DND-41 (cell line): ENCODE results near the gene SPEM1.

Source experiments
- ATAC-seq: fragments of 200-7000 bp; cut with Tn5 transposase; 3 replicates; pipeline ENCODE4 v1.9.1; 2021; ENCODE audit warnings: low read depth; ENCODE audit not compliant: insufficient read depth
- DNase-seq: peaks from one replicate; pipeline ENCODE4 v3.0.0-alpha.2; 2020
- H2AFZ ChIP-seq: 2 replicates; pipeline ENCODE4 v1.6.0; 2012; ENCODE audit warnings: low read depth, low read length
- H3K27ac ChIP-seq: 2 replicates; pipeline ENCODE4 v1.5.1; 2012; ENCODE audit warnings: low read length, inconsistent platforms
- H3K27me3 ChIP-seq: fragments of 200-600 bp; sonication (generic); 2 replicates; pipeline ENCODE4 v1.6.0; 2012; ENCODE audit warnings: low read length, mild to moderate bottlenecking, inconsistent platforms; ENCODE audit not compliant: insufficient read depth, poor library complexity
- H3K36me3 ChIP-seq: 2 replicates; pipeline ENCODE4 v1.5.1; 2012; ENCODE audit warnings: low read length, inconsistent platforms; ENCODE audit not compliant: insufficient read depth
- H3K4me1 ChIP-seq: 2 replicates; pipeline ENCODE4 v1.5.1; 2012; ENCODE audit warnings: mild to moderate bottlenecking, low read length; ENCODE audit not compliant: insufficient read depth
- H3K4me2 ChIP-seq: 2 replicates; pipeline ENCODE4 v1.6.0; 2012; ENCODE audit warnings: mild to moderate bottlenecking, moderate library complexity, low read length, inconsistent platforms; ENCODE audit not compliant: insufficient read depth
- H3K4me3 ChIP-seq, 2 experiments: fragments of 200-600 bp in 1 of 2; shearing (Covaris generic) in 1 of 2; 2 replicates each; pipeline ENCODE4 v1.5.1; 2012 to 2016; ENCODE audit warnings: inconsistent platforms in 2 of 2, low read length in 2 of 2, mild to moderate bottlenecking in 2 of 2, low read depth in 1 of 2, moderate library complexity in 1 of 2
- H3K79me2 ChIP-seq: 2 replicates; pipeline ENCODE4 v1.6.0; 2012; ENCODE audit warnings: low read length, inconsistent platforms; ENCODE audit not compliant: insufficient read depth
- H3K9ac ChIP-seq: 2 replicates; pipeline ENCODE4 v1.6.0; 2012; ENCODE audit warnings: low read depth, mild to moderate bottlenecking, inconsistent platforms, low read length, moderate library complexity
- H3K9me3 ChIP-seq: 2 replicates; pipeline ENCODE4 v1.5.1; 2012; ENCODE audit warnings: low read length, moderate library complexity, mild to moderate bottlenecking, inconsistent platforms; ENCODE audit not compliant: insufficient read depth, severe bottlenecking
- H4K20me1 ChIP-seq: 2 replicates; pipeline ENCODE4 v1.6.0; 2012; ENCODE audit warnings: low read length; ENCODE audit not compliant: insufficient read depth
- EZH2 ChIP-seq: IDR thresholded peaks from 3 replicates; pipeline ENCODE4 v1.6.1; 2012; ENCODE audit warnings: borderline replicate concordance, low read depth, mild to moderate bottlenecking, moderate library complexity, low read length, inconsistent platforms; ENCODE audit not compliant: severe bottlenecking
- TF ChIP-seq, protein P1 (sequence below): IDR thresholded peaks from 2 replicates; pipeline ENCODE4 v1.5.1; 2012; ENCODE audit warnings: borderline replicate concordance, low read length, moderate library complexity, mild to moderate bottlenecking; ENCODE audit not compliant: poor library complexity, severe bottlenecking; ENCODE audit errors: extremely low read depth

SPEM1 gene

DNA sequence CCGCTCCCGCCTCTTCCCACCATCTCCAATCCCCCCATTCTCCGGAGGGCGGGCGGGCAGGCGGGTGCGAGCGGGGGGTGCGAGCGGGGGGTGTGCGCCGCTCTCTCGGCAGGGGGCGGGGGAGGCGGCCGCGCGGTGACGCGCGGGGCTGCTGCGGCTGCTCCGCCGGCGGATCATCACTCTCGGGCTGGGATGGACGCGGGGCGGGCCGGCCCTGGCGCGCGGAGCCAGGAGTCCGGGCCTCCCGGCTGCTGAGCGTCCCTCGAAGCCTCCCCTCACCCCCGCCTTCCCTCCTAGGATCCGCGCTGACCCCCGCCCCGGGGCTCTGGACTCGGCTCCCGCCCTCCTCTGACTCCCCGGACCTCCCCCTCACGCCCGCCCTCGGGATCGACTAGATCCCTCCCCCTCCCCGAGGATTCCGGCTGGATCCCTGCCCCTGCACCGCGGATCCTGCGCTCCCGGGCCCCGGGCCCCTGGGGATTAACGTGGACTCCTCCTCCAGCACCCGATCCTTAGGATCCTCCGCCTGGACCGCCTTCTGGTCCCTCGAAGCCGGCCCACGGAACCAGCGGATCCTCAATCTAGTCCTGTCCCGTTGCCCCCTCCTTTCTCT lies 15.3 kb upstream of the SPEM1 start:
- H2AFZ ChIP-seq: peak overlapping the region; percentile 75
- ATAC-seq: peak; percentile 41

GRCh38 chr17:7405350-7406234 lies 14.5 kb upstream of the SPEM1 start:
- Histone ChIP-seq H3K27me3 (no peaks in the 10 kb centered on the region), H3K4me3 (peak overlapping the region; percentile 46 to 89; a peak in 3 of 4 replicates), H2AFZ (peak overlapping the region; percentile 75; the same call in 1 of the 2 replicates), H3K9ac (peak overlapping the region; percentile 82), H3K9me3 (no peaks in the 10 kb centered on the region), H3K36me3 (peaks cover 21% of the 10 kb centered on the region), H3K79me2 (peaks cover 9% of the 10 kb centered on the region; the same call in 1 of the 2 replicates), H3K27ac (peak overlapping the region; percentile 76), H3K4me2 (peak overlapping the region; percentile 96), H3K4me1 (peaks cover 25% of the 10 kb centered on the region), H4K20me1 (0 out of 2 replicates have a peak, but pooled peaks cover 2% of the 10 kb centered on the region)
- ATAC-seq (no peak), DNase-seq (peak; percentile 10)
- no peak for TF ChIP-seq EZH2
- TF ChIP-seq, protein P1, sequence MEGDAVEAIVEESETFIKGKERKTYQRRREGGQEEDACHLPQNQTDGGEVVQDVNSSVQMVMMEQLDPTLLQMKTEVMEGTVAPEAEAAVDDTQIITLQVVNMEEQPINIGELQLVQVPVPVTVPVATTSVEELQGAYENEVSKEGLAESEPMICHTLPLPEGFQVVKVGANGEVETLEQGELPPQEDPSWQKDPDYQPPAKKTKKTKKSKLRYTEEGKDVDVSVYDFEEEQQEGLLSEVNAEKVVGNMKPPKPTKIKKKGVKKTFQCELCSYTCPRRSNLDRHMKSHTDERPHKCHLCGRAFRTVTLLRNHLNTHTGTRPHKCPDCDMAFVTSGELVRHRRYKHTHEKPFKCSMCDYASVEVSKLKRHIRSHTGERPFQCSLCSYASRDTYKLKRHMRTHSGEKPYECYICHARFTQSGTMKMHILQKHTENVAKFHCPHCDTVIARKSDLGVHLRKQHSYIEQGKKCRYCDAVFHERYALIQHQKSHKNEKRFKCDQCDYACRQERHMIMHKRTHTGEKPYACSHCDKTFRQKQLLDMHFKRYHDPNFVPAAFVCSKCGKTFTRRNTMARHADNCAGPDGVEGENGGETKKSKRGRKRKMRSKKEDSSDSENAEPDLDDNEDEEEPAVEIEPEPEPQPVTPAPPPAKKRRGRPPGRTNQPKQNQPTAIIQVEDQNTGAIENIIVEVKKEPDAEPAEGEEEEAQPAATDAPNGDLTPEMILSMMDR: no peak

More for the DNA sequence above, 15.3 kb upstream of the SPEM1 start:
- TF ChIP-seq EZH2: no peak
- H3K4me1 ChIP-seq: peaks cover 25% of the 10 kb centered on the region
- peaks cover 15% of the 10 kb centered on the region for H3K36me3 ChIP-seq
- peak overlapping the region; percentile 82 for H3K9ac ChIP-seq
- H3K4me2 ChIP-seq: peak overlapping the region; percentile 96
- H3K9me3 ChIP-seq: no peaks in the 10 kb centered on the region
- H4K20me1 ChIP-seq: 0 out of 2 replicates have a peak, but pooled peaks cover 2% of the 10 kb centered on the region
- H3K27ac ChIP-seq: peak overlapping the region; percentile 76
- peaks cover 9% of the 10 kb centered on the region; the same call in 1 of the 2 replicates for H3K79me2 ChIP-seq
- peak overlapping the region; percentile 46 to 89; a peak in 3 of 4 replicates for H3K4me3 ChIP-seq
- no peak for DNase-seq
- no peaks in the 10 kb centered on the region for H3K27me3 ChIP-seq

- H3K9ac ChIP-seq: no peak overlapping the region
- no peak for DNase-seq
- ATAC-seq: no peak
- H3K79me2 ChIP-seq: peaks cover 9% of the 10 kb centered on the region; the same call in 1 of the 2 replicates
- 0 out of 2 replicates have a peak, but pooled peaks cover 2% of the 10 kb centered on the region for H4K20me1 ChIP-seq
- H3K27ac ChIP-seq: no peak overlapping the region
- peaks cover 25% of the 10 kb centered on the region for H3K4me1 ChIP-seq
- H3K4me3 ChIP-seq: no peak overlapping the region
- no peak overlapping the region for H2AFZ ChIP-seq
- peaks cover 23% of the 10 kb centered on the region for H3K36me3 ChIP-seq
- no peak for TF ChIP-seq EZH2
- TF ChIP-seq, protein P1: no peak
- H3K9me3 ChIP-seq: no peaks in the 10 kb centered on the region
- H3K27me3 ChIP-seq: no peaks in the 10 kb centered on the region
- H3K4me2 ChIP-seq: peak overlapping the region; percentile 96
Observed at GRCh38 chr17:7406235-7406825, 13.8 kb upstream of the SPEM1 start.
